PFSK-1 (cell line): ENCODE data around the gene AP1S2.

Source experiments
- FOXP2 ChIP-seq: optimal IDR thresholded peaks from 2 replicates; pipeline ENCODE3; 2011; ENCODE audit warnings: borderline replicate concordance, control low read depth, inconsistent platforms; ENCODE audit not compliant: insufficient read depth; ENCODE audit errors: extremely low read length, extremely low read depth
- TAF1 ChIP-seq: IDR thresholded peaks from 2 replicates; pipeline ENCODE4 v1.6.1; 2012; ENCODE audit warnings: low read length, control low read depth, borderline replicate concordance; ENCODE audit not compliant: insufficient read depth
- TF ChIP-seq, protein P1 (sequence below), 2 experiments: IDR thresholded peaks; 2 replicates each; pipeline versions ENCODE4 v1.6.1 to v1.8.0; 2011 to 2012; ENCODE audit warnings: low read depth in 2 of 2, low read length in 2 of 2, control low read depth in 1 of 2, inconsistent platforms in 1 of 2, mild to moderate bottlenecking in 1 of 2, moderate library complexity in 1 of 2; ENCODE audit not compliant: insufficient read depth in 1 of 2

DNA sequence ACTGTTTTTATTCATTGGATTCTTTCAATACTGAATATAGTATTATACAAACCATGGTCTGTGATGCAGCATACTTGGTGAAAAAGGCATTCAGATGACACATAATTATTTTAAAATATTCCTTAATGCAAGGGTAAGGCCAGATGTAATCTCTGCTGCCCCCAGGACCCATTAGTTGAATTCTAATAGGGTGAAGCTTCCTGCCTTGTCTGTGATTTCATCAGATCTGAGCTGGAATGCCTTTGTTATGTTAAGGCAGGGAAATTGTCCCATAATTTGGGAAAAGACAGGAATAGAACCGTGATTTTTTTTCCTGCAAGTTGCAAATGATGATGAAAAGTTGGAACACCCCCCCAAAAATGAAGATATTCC is 38.2 kb downstream of the AP1S2 start:
- TF ChIP-seq, protein P1, sequence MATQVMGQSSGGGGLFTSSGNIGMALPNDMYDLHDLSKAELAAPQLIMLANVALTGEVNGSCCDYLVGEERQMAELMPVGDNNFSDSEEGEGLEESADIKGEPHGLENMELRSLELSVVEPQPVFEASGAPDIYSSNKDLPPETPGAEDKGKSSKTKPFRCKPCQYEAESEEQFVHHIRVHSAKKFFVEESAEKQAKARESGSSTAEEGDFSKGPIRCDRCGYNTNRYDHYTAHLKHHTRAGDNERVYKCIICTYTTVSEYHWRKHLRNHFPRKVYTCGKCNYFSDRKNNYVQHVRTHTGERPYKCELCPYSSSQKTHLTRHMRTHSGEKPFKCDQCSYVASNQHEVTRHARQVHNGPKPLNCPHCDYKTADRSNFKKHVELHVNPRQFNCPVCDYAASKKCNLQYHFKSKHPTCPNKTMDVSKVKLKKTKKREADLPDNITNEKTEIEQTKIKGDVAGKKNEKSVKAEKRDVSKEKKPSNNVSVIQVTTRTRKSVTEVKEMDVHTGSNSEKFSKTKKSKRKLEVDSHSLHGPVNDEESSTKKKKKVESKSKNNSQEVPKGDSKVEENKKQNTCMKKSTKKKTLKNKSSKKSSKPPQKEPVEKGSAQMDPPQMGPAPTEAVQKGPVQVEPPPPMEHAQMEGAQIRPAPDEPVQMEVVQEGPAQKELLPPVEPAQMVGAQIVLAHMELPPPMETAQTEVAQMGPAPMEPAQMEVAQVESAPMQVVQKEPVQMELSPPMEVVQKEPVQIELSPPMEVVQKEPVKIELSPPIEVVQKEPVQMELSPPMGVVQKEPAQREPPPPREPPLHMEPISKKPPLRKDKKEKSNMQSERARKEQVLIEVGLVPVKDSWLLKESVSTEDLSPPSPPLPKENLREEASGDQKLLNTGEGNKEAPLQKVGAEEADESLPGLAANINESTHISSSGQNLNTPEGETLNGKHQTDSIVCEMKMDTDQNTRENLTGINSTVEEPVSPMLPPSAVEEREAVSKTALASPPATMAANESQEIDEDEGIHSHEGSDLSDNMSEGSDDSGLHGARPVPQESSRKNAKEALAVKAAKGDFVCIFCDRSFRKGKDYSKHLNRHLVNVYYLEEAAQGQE (IDR thresholded peaks at IDR 0.05; ENCODE audit: insufficient read depth in 1 of 2, low read depth in 2 of 2, low read length in 2 of 2), result no peak
- no peak for TF ChIP-seq TAF1
- no peak for TF ChIP-seq FOXP2
